ENCODE measurements around the gene RABL6.

GRCh38 chr9:136779808-136780207, 27.9 kb upstream of the RABL6 start:
- TF ChIP-seq ZFP3 (CRISPR knock-in tag; IDR thresholded peaks at IDR 0.05) (no peak), POU6F1 (CRISPR knock-in tag; IDR thresholded peaks at IDR 0.05; ENCODE audit: borderline replicate concordance, low read depth) (no peak), GLIS3 (CRISPR knock-in tag; IDR thresholded peaks at IDR 0.05) (no peak), CSRNP3 (CRISPR knock-in tag; IDR thresholded peaks at IDR 0.05) (no peak), PATZ1 (CRISPR knock-in tag; IDR thresholded peaks at IDR 0.05; ENCODE audit: borderline replicate concordance) (no peak)

All from SK-N-SH treated with all-trans-retinoic acid at 6 μM for 48 hours (cell line).